Cortex of kidney (tissue), 1 donor: Measurements from ENCODE around the gene BCL2L13.
"Not testable (repeated sequence)": the region's sequence is repeated elsewhere in the genome, so short reads cannot be mapped to it uniquely, and the experiment has no call there.

Experiments
- DNase-seq: peaks from one replicate; lab custom pipeline; 2025; lab: John Stamatoyannopoulos, UW

Gene BCL2L13

DNA sequence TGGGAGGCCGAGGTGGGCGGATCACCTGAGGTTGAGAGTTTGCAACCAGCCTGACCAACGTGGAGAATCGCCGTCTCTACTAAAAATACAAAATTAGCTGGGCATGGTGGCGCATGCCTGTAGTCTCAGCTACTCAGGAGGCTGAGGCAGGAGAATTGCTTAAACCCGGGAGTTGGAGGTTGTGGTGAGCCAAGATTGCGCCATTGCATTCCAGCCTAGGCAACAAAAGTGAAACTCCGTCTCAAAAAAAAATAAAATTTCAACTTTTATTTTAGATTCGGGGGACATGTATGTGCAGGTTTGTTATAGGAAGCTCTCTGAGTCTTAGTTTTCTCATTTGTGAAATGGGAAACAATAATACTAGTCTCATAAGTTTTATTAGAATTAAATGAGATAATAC, 58.6 kb downstream of the BCL2L13 start:
- DNase-seq: not testable (repeated sequence)

DNA sequence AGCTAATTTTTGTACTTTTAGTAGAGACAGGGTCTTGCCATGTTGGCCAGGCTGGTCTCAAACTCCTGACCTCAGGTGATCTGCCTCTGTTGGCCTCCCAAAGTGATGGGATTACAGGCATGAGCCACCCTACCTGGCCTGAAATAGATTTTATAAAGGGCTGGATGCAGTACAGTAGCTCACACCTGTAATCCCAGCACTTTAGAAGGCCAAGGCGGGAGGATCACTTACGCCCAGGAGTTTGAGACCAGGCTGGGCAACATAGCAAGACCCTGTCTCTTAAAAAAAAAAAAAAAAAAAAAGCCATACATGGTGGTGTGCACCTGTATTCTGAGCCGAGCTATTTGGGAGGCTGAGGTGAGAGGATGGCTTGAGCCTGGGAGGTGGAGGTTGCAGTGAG, 59.7 kb downstream of the BCL2L13 start:
- not testable (repeated sequence) for DNase-seq

DNA sequence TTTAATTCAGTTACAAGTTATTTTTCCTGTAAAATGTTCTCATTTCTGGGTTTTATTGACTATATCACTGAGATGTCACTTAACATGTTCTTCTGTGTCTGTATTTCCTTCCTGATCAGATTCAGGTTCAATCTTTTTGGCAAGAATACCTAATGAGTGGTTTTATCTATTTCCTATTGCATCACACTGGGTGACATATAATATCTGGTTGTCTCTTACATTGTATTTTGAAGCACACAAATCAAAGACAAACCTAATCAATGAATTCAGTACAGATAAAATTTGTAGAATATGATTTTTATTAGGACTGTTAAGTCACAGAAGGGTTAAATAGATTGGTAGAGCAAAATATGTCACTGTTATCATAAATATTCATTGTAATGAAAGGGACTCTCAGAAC, 60.4 kb downstream of the BCL2L13 start:
- DNase-seq: no peak

DNA sequence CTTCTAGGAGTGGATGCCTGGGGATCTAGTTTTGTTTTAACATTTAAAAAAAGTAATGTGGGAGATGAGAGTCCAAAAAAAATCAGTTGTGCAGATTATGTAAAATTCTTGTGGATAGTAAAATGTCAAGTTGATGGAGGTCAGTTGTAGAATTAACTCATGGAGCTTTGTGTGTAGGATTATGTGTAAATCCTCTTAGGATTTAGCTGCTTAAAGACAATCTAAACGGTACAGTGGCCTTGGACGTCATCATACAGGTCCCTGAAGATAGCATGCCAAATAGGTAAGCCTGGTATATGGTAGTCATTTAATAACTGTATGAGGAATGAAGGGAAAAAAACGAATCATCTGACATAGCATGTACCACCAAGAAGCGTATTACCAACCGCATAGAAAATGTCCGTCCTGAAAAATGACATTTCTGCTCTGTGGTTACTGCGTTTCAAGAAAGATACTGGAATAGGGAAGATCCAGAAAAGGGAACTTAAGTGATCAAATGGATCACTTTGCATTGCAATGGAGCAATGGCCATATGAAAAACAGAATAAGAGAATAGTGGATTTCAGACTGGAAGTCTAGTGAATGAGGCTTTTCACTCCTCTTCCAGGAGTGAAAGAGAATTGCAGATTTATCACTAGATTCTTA, 61.3 kb downstream of the BCL2L13 start:
- no peak for DNase-seq

DNA sequence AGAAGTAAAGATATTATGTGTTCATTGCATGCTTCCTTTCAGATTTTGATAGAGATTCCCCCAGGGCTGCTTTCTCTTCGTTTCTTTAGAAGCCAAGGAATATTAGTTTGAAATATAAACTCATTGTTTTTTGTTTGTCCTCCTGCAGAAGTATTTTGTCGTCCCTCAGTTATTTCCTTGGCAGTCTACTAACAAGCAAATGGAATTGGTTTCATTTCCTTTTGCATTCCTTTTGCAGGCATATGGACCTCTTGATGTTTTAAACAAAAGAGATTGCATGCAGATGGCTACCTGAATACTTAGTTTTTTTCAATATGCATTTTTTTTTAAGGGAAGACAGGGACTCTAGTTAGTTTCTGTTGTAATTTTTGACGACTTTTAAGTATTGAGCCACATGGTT, 62.2 kb downstream of the BCL2L13 start:
- no peak for DNase-seq

DNA sequence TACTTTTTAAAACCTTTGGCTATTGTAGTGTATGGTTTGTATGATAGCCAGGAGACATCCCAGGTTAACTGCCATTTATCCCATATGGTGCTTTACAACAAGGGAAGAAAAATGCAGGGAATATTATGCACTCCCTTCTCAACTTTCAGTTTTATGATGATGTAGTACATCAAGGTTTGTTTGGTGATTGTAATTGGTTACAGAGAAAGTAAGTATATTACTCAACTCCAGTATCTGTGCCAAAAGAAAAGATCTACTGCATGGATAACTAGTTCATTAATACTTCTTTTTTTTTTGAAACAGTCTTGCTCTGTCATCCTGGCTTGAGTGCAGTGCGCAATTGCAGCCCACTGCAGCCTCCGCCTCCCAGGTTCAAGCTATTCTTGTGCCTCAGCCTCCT, 65.3 kb downstream of the BCL2L13 start:
- DNase-seq: no peak

DNA sequence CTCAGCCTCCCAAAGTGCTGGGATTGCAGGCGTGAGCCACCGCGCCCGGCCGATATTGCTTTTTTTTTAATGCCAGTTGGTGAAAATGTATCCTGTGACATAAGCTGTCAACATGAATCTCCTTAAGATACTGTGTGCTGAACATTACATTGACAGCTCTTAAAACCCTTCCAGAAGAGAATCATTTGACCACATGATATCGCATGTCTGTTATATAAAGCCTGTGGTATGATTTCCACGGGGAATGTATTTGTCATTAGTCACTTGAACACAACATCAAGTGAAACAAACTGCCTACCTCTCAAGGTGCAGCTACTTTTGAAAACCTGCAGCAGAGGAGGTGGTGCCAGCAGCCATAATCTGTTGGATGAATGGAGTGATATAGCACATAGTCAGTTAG, 67.0 kb downstream of the BCL2L13 start:
- no peak for DNase-seq

DNA sequence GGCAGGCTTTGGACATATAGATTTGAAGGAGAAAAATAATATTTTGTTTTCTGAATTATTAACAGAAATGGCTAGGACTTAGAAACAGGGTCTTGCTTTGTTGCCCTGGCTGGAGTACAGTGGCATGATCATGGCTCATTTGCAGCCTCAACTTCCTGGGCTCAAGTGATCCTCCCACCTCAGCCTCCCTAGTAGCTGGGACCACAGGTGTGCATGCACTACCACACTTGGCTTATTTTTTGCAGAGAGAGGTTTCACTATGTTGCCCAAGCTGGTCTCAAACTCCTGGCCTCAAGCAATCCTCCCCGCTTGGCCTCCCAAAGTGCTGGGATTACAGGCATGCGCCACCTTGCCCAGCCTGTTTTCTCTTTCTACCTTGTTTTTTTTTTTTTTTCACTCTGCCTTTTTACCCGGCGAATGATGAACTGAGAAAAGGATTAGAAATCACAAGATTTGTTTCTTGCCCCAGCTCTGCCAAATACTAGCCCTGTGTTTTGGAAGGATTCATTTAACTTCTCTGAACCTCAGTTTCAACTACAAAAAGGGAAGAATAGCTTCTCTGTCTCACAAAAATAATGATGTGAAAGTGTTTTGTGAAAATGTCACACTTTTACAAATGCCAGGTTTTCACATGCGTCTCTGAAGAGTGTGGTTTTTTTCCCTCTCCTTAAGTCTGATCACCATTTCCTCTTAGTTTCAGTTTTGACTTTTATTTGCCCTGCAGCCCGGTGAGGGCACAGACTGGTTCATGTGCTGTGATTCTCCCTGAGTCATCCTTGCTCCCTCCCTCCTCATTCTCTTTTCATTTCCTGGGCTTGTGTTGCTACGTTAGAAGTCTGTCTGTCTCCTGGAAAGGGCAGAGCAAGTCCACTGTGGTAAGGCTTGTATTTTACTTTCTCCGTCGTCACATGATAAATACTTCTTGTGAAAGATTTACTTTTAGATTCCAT, 67.7 kb downstream of the BCL2L13 start:
- no peak for DNase-seq

DNA sequence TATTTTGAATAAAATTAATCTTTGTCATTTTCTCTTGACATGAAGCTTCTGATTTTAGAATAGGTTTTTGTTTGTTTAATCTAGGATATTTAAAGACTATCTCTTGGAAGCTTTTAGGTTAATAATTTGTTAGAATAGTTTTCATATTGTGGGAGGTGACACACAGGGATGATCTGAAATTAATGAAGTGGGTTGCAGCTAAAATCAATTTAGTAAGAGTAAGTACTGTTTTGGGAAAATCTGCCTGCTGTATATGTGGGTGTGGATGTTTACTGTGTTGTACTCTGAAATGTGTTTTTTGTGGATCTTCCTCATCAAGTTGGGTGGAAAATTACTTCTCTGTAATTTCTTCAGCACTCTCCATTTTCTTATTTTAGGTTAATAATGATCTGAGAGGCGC, 68.4 kb downstream of the BCL2L13 start:
- no peak for DNase-seq

DNA sequence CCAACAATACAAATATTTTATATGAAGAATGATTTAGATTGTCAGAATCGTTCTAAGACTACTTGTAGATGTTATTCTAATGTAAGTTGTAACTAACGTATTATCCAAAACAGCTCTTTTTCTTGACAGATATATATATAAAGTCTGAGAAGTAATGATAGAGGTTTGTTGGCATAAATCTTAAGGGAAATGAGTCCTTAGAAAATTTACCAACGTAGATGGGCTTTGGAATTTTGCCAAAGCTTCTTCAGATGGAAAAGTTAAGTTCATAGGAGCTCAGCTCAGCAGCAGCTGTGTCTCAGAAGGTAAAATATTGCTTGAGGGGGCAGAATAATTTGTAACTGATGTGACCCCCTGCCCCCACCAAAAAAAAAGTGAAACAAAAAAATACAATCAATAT, 69.0 kb downstream of the BCL2L13 start:
- no peak for DNase-seq

DNA sequence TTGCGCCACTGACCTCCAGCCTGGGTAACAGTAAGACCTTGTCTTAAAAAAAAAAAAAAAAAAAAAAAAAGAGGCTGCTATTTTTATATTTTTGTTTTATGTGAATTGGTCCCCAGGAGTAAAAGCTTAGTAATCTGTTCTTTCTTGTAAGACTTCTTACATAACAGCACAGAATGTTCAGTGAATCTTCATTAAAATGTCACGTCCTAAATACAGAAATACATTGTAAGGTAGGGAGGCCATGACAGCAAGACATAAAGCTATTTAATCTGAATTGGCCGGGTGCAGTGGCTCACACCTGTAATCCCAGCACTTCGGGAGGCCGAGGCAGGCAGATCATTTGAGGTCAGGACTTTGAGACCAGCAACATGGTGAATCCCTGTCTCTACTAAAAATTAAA, 71.5 kb downstream of the BCL2L13 start:
- DNase-seq: no peak

DNA sequence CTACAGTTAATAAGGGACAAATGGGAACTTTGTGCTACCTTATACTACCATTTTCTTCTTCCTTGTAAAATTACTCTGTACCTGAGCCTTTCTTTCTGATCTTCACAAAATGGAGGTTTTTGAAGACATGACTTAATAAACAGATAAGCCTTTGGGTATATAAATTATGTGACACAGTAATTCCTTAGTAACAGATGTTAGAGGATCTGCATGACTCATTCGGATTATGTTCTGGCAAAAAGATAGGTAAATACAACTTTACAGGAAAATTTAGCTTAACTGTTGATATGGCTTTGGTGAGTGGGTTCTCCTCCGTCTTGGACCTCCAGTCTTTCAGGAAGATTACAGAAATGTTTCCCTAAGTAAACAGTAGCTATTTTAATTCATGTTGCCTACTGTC, 73.9 kb downstream of the BCL2L13 start:
- DNase-seq: no peak

DNA sequence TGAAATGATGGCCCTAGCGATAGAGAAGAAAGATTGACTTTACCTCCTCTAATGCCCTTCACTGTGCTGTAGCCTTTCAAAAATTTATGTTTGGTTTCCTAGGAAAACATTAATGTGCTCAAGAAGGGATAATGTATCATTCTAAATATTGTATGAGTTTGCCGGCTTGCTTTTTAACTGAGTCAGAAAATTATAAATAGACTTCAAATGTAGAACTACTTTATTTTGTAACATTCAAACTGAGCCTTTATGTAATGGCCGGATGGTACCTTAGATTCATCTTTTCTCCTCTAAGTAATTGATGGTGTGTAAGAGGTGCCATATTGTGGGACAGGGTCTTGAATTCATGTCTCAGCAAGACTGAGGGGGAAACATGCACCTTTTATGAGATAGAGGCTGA, 78.0 kb downstream of the BCL2L13 start:
- DNase-seq: no peak

DNA sequence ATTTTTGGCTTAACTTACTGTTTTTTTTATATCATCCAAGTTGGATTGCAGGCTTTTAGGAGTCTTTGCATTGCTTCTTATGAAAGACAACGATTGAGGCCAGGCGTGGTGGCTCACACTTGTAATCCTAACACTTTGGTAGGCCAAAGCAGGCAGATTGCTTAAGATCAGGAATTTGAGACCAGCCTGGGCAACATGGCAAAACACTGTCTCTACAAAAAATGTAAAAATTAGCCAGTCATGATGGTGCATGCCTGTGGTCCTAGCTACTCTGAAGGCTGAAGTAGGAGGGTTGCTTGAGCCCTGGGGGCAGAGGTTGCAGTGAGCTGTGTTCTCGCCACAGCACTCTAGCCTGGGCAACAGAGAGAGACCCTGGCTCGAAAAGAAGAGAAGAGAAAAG, 79.2 kb downstream of the BCL2L13 start:
- no peak for DNase-seq

DNA sequence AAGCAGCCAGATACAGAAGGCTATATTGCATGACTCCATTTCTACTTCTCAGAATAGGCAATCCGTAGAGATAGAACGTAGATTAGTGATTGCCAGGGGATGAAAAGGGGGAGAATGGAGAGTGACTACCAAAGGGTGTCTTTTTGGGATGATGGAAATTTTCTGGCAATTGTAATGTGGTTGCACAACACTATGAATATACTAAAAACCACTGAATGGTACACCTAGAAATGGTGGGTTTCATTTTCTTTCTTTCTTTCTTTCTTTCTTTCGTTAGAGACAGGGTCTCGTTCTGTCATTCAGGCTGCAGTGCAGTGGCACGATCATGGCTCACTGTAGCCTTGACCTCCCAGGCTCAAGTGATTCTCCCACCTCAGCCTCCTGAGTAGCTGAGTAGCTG, 81.4 kb downstream of the BCL2L13 start:
- DNase-seq: no peak

DNA sequence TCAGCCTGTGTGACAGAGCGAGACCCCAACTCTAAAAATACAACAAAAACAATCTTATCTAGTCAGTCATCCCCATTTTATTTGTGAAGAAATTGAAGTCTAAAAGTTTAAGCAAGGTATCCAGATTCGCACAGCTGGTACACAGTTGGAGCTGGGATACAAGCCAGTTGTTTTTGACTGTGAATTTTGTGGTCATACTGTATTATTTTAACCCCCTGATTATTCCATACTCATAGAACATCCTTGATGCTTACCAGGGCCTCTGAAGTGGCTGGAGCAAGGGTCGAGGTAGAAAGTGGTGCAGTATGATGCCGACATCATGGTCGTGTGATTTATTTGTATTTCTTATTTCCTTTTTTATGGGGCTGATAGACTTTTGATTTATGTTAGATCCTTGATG, 85.7 kb downstream of the BCL2L13 start:
- no peak for DNase-seq

DNA sequence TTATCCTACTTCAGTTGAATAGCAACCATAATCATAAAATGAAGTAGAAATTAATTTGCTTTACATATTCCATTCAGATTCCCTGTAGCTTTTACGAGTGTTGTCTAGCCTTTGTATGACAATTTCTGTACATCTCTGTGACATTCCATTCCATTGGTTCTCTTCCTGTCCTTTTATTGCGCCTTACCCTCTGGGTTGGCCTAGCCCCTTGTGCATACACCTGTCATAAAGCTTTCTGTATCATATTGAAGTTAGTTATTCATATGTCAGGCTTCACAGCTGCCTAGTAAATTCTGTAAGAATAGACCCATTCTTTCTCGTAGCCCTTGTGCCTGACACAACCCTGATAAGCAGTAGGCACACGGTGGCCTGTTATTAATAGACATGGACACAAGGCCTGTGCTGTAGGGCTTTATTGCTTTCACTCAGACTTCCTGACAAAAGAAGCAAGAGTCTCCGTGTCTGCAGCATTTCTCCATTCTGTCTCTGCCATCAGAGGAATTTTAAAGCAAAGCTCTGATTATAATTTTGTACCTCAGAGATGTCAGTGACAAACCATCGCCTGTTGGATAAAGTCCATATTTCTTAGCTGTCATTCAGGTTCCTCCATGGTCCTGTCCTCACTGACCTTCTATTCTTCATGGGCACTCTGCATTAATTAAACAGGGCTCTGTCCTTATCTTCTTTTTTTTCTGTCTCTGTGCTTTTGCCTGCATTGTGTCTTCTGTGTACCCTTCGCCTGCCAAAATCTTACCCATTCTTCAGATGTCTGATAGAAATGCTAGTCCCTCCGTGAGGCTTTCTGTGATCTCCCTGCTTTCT, 86.3 kb downstream of the BCL2L13 start:
- no peak for DNase-seq

DNA sequence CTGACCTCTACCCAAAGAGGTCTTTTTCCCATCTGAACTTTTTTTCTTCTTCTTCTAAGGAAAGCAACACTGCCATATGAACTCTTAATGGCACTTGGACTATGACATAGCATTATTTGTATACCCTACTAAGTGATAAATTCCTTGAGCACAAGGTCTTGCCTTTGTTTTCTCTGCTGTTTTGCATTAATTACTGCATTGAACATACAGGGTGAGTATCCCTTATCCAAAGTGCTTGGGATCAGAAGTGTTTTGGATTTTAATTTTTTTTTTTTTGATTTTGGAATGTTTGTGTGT, 86.9 kb downstream of the BCL2L13 start:
- no peak for DNase-seq

DNA sequence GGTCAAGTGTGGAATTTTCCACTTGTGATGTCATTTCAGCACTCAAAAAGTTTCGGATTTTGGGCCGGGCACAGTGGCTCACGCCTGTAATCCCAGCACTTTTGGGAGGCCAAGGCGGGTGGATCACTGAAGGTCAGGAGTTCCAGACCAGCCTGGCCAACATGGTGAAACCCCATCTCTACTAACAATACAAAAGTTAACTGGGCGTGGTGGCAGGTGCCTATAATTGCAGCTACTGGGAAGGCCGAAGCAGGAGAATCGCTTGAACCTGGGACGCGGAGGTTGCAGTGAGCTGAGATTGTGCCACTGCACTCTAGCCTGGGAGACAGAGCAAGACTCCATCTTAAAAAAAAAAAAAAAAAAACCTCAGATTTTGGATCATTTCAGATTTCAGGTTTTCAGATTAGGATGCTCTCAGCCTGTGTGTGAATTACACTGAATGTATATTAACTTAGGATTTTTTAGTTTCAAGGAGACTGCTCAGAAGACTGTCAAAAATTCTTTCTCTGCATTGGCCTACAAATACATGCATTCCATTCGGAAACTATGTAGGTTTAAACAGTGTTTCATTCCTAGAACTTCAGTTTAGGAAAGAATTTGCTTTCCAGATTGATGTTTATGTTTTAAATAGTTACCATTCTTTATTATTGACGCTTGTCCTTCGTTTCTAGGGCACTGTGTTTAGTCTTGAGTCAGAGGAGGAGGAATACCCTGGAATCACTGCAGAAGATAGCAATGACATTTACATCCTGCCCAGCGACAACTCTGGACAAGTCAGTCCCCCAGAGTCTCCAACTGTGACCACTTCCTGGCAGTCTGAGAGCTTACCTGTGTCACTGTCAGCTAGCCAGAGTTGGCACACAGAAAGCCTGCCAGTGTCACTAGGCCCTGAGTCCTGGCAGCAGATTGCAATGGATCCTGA, 87.7 kb downstream of the BCL2L13 start:
- no peak for DNase-seq

DNA sequence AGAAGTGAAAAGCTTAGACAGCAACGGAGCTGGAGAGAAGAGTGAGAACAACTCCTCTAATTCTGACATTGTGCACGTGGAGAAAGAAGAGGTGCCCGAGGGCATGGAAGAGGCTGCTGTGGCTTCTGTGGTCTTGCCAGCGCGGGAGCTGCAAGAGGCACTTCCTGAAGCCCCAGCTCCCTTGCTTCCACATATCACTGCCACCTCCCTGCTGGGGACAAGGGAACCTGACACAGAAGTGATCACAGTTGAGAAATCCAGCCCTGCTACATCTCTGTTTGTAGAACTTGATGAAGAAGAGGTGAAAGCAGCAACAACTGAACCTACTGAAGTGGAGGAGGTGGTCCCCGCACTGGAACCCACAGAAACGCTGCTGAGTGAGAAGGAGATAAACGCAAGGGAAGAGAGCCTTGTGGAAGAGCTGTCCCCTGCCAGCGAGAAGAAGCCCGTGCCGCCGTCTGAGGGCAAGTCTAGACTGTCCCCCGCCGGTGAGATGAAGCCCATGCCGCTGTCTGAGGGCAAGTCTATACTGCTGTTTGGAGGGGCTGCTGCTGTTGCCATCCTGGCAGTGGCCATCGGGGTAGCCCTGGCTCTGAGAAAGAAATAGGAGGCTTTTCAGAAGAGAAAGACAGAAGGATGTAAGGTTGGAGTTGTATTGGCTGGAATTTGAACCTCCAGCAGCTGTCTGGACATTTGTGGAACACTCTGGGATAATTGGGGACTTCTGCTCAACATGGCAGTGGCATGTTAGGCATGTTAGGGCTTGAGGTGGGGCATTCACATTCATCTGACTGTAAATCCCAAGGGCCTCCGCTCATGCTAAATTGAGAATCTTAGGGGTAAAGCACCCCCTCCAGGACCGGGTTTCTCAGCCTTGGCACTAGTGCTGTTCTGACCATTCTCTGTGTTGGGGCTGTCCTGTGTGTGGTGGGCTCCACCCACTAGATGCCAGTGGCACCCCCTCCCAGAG, 88.7 kb downstream of the BCL2L13 start:
- no peak for DNase-seq

DNA sequence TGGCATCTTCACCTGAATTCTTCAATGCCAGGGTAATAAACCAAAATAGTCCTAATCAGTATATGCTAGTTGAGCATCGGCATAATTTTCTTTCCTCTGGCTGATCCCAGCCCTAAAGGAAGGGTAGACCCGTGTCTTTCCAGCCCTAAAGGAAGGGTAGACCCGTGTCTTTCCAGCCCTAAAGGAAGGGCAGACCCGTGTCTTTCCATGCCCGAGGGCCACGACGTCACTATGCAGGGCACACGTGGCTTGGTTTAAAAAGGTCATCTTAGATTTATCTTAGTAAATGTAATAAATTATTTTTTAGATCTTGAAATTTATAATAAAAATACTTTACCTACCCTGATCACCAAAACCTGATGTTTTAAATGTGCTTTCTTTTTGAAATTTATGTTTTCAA, 90.2 kb downstream of the BCL2L13 start:
- no peak for DNase-seq
